Nephron progenitor cell (in vitro differentiated cells): ENCODE results near the gene GET4.
"Not testable (repeated sequence)": the region's sequence is repeated elsewhere in the genome, so short reads cannot be mapped to it uniquely, and the experiment has no call there.

Source experiments
- DNase-seq: peaks from one replicate; pipeline ENCODE4 v3.0.0; 2021
- H3K27ac Mint-ChIP-seq: 2 replicates; pipeline ENCODE4 v1.8.0; 2021; ENCODE audit warnings: mild to moderate bottlenecking, moderate library complexity, mixed read lengths
- H3K27me3 Mint-ChIP-seq: 2 replicates; pipeline ENCODE4 v1.8.0; 2021; ENCODE audit warnings: mild to moderate bottlenecking, low read depth, mixed read lengths; ENCODE audit not compliant: poor library complexity
- H3K36me3 Mint-ChIP-seq: 2 replicates; pipeline ENCODE4 v1.8.0; 2021; ENCODE audit warnings: low read depth, mixed read lengths
- H3K4me1 Mint-ChIP-seq: 2 replicates; pipeline ENCODE4 v1.8.0; 2021; ENCODE audit warnings: mixed read lengths
- H3K4me3 Mint-ChIP-seq: 2 replicates; pipeline ENCODE4 v1.8.0; 2021; ENCODE audit warnings: mild to moderate bottlenecking, moderate library complexity, mixed read lengths
- H3K9me3 Mint-ChIP-seq: 2 replicates; pipeline ENCODE4 v1.8.0; 2021; ENCODE audit warnings: mild to moderate bottlenecking, moderate library complexity, mixed read lengths
- TF ChIP-seq, protein P1 (sequence below): fragments of 200-600 bp; sonication (generic); IDR thresholded peaks from 2 replicates; pipeline ENCODE4 v1.5.0; 2021; ENCODE audit warnings: antibody characterized with exemption

GET4 gene

DNA sequence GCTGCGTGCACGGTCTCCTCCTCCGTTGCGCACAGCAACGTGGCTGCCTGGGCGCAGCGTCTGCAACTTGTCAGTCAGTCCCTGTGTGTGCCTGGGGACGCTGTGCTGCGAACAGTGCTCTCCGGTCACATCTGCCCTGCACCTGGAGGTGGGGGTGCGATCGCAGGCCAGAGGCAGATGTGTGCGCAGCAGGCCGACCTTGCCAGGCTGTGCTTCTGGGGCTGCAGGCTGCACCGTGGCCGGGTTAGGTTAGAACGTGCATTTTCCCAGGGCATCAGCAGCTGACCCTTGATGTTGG lies 8.2 kb upstream of the GET4 start:
- Mint-ChIP-seq H3K4me3 (no peak overlapping the region), H3K4me1 (peaks cover 2% of the 10 kb centered on the region), H3K9me3 (no peaks in the 10 kb centered on the region), H3K36me3 (peaks cover 87% of the 10 kb centered on the region), H3K27ac (no peak overlapping the region), H3K27me3 (peaks cover 3% of the 10 kb centered on the region)
- TF ChIP-seq, protein P1, sequence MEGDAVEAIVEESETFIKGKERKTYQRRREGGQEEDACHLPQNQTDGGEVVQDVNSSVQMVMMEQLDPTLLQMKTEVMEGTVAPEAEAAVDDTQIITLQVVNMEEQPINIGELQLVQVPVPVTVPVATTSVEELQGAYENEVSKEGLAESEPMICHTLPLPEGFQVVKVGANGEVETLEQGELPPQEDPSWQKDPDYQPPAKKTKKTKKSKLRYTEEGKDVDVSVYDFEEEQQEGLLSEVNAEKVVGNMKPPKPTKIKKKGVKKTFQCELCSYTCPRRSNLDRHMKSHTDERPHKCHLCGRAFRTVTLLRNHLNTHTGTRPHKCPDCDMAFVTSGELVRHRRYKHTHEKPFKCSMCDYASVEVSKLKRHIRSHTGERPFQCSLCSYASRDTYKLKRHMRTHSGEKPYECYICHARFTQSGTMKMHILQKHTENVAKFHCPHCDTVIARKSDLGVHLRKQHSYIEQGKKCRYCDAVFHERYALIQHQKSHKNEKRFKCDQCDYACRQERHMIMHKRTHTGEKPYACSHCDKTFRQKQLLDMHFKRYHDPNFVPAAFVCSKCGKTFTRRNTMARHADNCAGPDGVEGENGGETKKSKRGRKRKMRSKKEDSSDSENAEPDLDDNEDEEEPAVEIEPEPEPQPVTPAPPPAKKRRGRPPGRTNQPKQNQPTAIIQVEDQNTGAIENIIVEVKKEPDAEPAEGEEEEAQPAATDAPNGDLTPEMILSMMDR = no peak
- no peak for DNase-seq

GRCh38 chr7:869348-869747 lies 7.0 kb upstream of the GET4 start:
- H3K4me3 Mint-ChIP-seq = no peak overlapping the region

GRCh38 chr7:871900-872537 lies 4.3 kb upstream of the GET4 start:
- Mint-ChIP-seq H3K4me3 (no peak overlapping the region), H3K4me1 (peaks cover 17% of the 10 kb centered on the region), H3K36me3 (peaks cover 59% of the 10 kb centered on the region), H3K27me3 (peaks cover 3% of the 10 kb centered on the region), H3K9me3 (no peaks in the 10 kb centered on the region), H3K27ac (peak overlapping the region; percentile 31)
- TF ChIP-seq, protein P1 = no peak
- no peak for DNase-seq

More at GRCh38 chr7:869348-869747, 7.0 kb upstream of the GET4 start:
- peaks cover 84% of the 10 kb centered on the region for H3K36me3 Mint-ChIP-seq
- peaks cover 14% of the 10 kb centered on the region for H3K4me1 Mint-ChIP-seq
- no peaks in the 10 kb centered on the region for H3K9me3 Mint-ChIP-seq
- H3K27ac Mint-ChIP-seq = no peak overlapping the region
- H3K27me3 Mint-ChIP-seq = peaks cover 3% of the 10 kb centered on the region
- TF ChIP-seq, protein P1 = no peak
- DNase-seq = no peak

- H3K27me3 Mint-ChIP-seq, H3K27ac Mint-ChIP-seq, DNase-seq, H3K9me3 Mint-ChIP-seq, H3K4me3 Mint-ChIP-seq: not testable (repeated sequence)
- Mint-ChIP-seq H3K36me3 (peaks cover 53% of the 10 kb centered on the region), H3K4me1 (peaks cover 17% of the 10 kb centered on the region)
Measured at GRCh38 chr7:872685-873084, 3.7 kb upstream of the GET4 start.

GRCh38 chr7:873367-874002 lies 2.9 kb upstream of the GET4 start:
- H3K4me1 Mint-ChIP-seq = peaks cover 23% of the 10 kb centered on the region
- no peak overlapping the region for H3K4me3 Mint-ChIP-seq
- no peak overlapping the region for H3K27ac Mint-ChIP-seq
- H3K27me3 Mint-ChIP-seq = peaks cover 3% of the 10 kb centered on the region
- peak; percentile 67 for DNase-seq
- no peaks in the 10 kb centered on the region for H3K9me3 Mint-ChIP-seq
- H3K36me3 Mint-ChIP-seq = peaks cover 47% of the 10 kb centered on the region
- TF ChIP-seq, protein P1 = peak; percentile 76

GRCh38 chr7:874031-874749 lies 2.2 kb upstream of the GET4 start:
- Mint-ChIP-seq H3K36me3 (peaks cover 43% of the 10 kb centered on the region), H3K27me3 (peaks cover 3% of the 10 kb centered on the region), H3K4me3 (no peak overlapping the region), H3K27ac (no peak overlapping the region), H3K9me3 (no peaks in the 10 kb centered on the region), H3K4me1 (peaks cover 26% of the 10 kb centered on the region)
- TF ChIP-seq, protein P1 = no peak
- no peak for DNase-seq
